ENCODE data around the gene EGR4.

The EGR4 gene

DNA sequence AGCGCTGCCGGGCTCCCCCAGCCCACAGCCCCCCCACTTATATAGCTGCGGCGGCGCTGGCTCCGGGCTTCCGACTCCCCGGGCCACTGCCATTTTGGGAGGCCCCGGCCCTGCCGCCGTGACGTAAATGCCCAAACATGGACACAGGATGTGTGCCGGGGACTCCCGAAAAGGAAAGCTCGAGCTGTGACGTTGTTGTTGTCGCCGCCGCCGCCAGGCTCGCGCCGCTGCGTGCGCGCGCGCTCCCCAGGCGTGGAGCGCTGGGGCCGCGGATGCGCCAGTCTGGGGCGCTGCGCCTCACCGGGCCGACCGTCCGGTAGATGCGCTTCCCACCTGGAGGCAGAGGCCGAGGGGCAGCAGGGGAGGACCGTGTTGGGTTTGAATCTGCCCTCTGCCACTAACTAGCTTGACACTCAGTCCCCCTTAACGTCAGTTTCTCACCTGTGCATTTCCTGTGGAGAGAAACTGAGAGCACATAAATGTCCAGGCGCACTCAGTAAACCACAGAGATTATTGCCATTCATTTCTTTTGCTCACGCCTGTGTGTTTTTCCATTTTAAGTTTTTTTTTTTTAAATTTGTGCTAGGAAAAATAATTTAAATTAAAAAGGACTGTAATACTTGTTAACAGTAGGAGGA is at the start of gene EGR4:
TSS of gene EGR4 (minus strand) at position 15 of the 638 bp plus-strand sequence. CDS start 231 bp downstream, outside the sequence.
- DNase-seq = peak; percentile 95

DNA sequence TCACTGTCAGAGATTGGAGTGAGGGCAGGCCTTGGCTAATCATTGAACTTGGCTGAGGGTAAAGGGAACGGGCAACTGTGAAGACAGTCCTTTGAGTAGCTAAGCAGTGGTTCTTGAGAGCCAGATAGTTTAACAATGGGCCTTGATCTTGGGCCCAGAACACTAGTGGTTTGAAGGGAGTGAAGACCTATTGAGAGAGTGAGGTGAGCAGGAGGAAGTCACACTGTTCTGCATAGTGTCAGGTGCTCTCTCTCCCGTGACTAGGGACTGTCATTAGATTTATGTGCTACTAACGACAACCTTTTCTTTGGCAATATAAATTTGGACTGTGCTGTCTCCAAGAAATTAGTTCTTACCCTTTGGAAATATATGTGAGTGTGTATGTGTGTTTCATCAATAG is 47.7 kb upstream of the EGR4 start:
- DNase-seq = no peak

DNA sequence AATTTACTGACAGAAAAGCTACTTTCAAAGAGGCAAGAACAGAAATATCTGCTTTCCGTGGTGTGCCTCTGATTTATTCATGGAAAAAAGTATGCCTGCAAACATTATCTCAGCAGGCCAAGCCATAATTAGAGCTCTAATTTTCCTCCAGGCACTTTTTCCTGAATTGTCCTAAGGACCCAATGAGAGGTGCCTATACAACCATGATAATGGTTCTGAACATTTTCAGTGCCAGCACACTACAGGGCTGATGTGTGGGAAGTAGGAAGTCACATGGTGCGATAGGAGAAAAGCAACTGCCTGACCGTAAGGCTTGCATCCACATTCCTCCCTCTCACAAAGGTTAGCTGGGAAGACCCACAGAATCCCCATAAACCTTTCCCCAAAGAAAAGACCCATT is 45.9 kb upstream of the EGR4 start:
- DNase-seq = no peak

DNA sequence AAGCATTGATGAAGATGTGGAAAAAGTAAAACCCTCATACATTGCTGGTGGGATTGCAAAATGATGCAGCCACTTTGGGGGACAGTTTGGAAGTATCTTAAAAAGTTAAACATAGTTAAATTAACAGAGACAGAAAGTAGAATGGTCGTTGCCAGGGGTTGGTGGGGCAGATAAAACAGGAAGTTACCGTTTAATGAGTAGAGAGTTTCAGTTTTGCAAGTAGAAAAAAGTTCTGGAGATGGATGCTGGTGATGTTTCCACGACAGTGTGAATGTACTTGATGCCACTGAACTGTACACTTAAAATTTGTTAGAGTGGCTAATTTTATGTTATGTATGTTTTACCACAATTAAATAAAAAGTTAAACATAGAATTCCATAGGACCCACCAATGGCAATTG is 44.5 kb upstream of the EGR4 start:
- DNase-seq = no peak

DNA sequence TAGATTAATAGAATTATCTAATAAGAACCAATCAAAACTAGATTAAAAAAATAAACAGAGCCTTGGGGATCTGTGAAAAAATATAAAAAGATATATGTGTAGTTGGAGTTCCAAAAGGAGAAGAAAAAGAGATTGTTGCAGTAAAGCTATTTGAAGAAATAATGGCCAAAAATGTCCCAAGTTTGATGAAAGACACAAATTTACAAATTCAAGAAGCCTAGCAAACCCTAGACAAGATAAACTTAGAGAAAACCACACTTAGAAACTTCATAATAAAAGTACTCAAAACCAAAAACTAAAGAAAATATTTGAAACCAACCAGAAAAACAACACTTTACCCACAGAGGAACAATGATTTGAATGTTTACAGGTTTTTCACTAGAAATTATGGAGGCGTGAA is 41.3 kb upstream of the EGR4 start:
- no peak for DNase-seq

DNA sequence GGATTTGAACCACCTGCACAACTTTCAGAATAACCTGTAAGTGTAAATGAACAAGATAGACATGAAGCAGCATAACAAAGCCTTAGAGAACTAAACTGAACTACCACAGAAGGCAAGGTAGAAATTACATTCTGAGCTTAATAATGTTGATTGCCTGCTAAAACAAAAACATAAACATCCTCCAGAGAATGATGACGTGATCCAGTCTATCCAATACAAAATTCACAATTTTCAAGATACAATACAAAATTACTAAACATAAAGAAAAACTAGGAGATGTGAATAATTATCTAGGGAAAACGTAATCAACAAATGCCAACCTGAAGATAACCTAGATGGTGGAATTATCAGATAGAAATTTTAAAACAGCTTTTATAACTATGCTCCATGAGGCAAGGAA is 40.7 kb upstream of the EGR4 start:
- no peak for DNase-seq

DNA sequence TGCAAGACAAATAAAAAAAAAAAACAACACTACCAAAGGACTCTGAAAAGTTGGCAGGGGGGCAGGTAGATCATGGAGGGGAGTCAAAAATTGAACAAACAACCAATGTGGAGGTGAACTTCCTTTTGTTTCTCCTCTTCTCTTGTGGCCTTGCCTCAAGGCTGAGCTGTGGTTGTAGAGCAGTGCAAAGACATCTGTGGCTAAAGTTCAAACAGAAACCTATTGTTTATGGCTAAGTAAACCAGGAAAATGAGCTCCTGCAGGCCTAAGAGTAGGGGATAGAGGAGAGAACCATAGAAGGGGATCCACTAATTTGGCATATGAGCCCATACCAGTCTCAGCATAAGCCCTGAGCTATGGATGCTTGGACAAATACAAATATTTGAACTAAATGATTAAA is 40.2 kb upstream of the EGR4 start:
- no peak for DNase-seq

DNA sequence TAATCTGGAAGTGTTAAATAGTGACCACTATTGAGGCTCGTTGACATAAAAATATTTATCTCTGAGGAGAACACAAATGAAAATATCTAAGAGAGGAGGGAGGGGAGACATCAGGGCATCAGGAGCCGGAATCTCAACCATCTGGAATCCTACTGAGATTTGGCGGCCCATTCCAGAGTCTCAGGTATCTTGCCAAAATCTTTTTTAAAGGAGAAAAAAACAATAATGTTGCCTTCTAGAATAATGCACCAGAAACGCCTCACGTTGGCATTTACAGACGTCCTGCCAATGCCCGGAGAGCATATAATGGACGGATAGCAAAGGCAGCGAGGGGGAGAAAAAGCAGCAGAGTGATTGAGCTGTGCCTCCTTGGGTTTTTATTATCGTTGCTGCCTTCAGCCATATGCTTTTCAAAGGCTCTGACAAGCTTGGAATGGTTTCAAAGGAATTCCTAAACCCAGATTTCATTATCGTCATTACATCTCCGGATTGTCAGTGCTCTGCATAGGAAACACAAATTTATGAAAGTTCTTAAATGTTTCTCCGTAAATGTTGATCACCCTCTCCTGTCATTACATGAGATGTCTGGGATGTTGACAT is 30.9 kb upstream of the EGR4 start:
- DNase-seq = no peak

DNA sequence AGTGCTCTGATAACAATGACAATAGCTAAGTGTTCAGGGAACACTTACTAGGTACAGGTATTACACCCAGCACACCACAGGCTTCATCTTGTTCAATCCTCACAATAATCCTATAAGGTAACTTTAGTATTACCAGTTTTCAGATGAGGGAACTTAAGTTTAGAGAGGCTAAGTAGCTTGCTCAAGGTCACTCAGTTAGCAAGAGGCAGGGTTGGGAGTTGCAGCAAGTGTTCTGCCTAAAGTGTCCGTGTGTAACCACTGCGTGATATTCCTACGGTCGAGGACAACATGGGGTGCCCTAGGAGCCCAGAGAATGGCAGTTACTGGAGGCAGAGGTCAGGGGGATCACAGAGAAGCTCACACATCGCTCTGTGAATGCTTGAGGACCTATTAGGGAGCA is 30.2 kb upstream of the EGR4 start:
- DNase-seq = no peak

DNA sequence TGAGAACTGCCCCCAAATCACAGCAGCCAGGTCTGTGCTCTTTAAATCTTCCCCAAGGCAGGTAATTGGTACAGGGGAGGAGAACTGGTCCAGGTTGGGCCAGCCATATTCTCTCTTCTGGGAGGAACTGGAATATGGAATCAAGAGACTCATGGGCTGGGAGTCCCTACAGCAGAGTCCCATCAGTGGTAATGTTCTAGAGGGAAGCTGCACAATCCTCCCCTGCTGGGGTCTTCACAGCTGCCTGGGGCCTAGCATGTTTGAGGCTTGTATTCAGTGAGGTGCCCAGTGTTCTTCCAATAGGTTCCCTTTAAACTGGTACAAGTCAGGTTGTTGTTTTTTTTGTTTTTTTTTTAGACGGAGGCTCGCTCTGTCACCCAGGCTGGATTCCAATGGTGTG is 21.1 kb upstream of the EGR4 start:
- no peak for DNase-seq

DNA sequence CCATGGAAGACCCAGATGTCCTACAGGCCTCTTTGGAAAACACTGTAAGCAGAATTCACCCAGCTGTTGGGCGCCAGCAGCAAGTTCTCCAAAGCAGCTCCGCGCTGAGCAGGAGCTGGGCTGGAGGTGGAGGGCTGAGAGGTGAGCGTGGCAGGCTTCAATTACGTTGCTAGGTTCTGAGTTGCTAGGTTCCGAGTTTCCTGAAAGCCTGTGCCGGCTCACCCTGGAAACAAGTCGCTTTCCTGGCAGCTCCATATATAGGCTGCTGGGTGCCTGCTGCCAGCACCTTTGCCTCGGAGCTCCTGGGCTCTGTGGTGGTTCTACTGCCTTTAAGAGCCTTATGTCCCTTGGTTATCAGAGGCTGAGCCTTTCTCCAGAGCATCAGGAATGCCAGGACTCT is 14.4 kb upstream of the EGR4 start:
- DNase-seq = no peak

DNA sequence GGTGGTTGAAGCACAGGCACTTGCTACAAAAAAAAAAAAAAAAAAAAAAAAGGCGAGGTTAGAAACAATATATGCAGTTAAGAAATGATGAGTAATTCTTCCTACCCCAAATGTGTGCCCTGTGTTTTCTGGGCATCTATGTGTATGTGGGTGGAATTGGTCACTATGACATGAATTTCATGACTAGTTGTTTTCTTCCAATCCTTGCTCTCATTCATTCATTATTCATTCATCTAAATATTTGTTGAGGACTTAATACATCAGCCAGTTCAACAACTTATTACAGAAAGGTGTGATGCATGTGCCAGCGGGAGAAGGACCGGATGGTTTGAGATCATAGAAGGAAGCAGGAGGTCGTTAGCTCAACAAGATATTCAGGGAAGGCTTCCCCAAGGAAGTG is 8.3 kb upstream of the EGR4 start:
- no peak for DNase-seq

DNA sequence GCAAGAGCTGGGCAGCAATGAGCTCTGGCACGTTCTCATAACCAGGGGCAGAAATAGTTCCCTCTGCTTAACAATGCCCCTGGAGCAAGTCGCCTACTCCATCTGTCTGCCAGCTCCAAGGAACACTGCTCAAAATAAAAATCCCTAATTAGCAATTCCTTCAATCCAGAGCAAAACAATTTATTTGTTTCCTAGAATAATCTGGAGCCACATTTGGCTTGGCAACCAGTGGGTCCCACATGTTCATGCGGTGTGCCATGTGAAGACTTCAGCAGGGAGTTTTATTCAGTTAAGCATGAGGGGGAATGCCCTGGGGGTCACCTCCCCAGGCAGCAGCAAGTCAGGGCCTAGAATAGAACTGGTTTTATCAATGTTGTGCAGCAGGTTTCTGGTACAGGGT is 7.6 kb upstream of the EGR4 start:
- DNase-seq = no peak

DNA sequence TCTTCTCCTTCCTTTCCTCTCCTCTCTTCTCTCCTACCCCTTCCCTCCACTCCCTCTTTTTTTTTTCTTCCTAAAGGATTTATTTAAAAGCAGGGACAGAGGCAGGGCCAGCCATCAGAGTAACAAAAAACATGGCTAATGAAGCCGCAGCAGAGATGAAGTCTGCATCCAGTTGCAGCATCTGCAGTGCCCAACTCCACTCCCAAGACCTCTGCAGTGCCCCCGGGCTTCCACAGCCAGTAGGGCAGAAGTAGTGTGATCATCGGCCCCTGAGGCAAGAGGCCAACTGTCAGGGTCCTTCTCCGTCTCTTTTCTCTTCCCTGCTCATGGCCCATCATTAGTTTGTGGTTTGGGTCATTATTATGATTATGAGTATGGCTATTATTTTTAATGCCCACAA is 4.2 kb upstream of the EGR4 start:
- DNase-seq = no peak

DNA sequence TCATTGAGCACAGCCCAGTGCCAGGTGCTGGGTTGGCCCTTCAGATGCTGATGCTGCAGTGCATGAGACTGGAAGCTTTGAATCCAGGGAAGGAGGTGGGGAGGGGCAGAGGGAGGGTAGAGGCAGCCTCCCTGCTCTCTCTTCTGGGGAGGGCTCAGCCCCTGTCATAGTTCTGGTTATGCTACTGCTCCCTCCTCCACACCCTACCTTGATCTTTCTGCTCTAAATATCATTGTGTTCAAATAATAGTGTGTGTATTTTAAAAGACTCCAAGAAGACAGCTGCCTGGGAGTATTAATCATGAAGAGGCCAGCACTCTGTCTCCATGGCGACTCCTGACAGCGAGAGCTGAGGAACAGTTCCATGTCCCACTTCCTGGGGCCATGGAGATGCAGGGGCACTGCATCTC is 3.8 kb upstream of the EGR4 start:
- DNase-seq = no peak

DNA sequence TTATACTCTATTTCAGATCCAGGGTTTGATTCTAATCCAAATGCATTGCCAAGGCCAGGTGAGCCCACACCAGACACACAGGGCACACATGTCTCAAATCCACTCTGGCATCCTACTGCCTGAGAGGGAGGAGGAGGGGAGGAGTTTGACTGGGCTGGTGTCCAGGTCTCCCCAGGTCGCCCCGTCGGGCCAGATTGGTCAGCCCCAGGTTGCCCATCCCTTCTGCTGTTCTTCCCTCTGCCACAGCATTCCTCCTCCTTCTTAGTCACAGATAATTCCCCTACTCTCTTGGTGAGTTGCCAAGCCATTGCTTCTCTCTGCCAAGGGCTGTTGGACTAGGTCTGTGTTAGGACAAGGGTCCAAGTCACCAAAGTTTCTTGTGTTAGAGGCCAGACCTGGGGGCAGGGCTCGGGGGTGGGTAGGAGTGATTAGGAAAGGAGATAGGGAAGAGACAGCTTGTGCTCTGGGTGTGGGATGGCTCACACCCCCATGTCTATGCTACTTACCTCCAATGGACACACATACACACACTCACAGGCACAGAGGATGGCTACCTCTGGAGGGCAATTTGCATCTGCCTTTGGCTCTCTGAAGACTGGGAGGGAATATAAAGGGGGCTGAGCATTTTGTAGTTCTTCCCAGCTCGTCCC is 2.5 kb upstream of the EGR4 start:
- DNase-seq = no peak

DNA sequence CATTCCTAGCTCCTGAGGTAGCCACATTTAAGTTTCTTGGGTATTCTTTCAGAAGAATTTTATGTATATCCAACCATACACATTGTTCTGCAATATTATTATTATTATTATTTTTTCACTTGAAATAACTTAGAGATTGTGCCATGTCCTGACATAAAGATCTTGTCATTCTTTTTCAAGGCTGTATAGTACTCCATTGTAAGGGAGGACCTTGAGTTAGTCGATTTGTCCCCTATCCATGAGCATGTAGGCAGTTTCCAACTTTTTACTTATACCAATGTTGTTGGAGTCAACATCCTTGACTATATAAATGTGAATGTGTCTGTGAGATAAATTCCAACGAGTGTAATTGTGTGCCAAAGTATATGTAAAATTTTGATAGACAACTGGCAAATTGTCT is 891 bp upstream of the EGR4 start:
- DNase-seq = no peak

DNA sequence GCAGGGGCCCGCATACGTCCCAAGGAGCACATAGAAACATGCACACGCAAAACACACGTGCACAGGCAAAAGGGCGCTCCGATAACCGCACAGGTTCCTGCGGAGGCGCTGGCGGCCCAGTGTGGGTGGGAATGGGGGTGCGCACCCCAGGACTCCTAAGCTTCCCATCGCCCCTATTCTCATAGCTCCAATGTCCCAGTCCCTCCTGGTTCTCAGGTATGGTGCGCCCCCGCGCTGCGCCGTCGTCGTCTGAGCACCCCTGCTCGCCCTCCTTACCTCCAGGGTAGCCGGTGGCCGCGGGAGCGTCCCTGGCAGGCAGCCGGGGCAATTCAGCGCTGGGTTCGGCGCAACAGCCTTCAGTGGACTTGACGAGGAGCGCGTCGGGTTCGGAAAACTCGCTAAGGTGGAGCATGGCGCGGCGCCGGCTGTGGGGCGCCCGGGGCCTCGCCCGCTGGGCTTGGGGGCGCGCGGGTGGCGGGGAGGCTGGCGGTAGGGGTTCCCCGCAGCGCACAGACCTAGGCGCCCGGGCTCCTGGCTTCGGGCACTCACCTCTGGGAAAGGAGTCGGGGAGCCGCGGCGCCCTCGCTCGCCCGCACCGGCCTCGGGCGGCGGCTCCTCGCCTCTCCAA is 328 bp downstream of the EGR4 start:
- no peak for DNase-seq

DNA sequence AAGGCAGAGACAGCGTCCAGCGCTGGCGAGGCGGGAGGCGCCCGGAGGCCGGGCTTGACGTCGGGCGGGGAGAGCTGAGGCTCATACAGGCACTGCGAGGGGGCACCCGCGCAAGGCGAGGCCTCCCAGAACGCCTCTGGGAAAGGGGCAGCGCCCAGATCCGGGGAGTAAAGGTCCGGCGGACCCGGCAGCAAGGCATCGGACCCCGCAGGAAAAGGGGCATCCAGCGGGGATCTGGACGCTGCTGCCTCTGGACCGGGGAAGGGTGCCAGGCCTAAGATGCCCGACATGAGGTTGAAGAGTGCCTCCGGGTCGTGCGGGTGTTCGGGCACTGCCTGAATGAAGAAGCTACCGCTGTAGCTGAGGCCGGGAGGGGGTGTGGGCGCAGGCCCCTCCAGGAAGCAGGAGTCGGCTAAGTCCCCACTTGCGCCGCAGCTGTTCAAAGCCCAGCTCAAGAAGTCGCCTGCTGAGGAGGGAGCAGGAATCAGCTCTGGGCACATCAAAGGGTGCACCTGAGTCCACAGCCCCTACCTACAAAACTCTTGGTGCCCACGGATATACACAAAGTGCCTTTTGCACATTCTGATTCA is 937 bp downstream of the EGR4 start:
- no peak for DNase-seq

DNA sequence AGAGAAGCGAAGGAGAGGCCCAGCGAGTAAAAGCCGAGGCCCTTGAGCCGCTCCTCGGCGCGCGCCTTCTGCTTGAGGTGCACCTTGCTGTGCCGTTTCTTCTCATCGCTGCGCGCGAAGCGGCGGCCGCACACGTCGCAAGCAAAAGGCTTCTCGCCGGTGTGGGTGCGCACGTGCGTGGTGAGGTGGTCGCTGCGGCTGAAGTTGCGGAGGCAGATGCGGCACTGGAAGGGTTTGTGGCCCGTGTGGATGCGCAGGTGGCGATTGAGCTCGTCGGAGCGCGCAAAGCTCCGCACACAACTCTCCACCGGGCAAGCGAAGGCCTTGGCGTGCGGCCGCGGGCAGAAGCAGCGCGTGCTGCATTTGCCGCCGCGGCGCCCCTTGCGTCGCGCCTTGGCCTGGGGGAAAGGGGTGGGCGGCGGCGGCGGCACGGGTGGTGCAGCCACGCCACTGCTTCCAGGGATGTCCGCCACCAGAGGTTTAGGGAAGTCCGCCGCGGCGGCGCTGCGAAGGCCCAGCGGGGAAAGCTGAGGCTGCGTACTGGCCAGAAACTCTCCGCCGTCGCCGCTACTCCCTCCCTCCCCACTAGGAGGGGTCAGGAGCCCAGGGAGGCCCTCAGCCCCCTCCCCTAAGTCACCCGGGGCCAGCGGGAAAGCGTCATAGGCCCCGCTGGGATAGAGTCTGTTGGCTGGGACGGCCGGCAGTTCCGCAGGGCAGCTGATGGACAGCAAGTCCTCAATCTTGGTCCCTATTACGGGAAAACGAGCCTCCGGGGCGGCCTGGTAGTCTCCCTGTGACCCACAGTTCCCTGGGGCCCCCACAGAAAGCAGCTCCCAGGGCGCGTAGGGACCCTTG is 1.7 kb downstream of the EGR4 start:
- DNase-seq = no peak

DNA sequence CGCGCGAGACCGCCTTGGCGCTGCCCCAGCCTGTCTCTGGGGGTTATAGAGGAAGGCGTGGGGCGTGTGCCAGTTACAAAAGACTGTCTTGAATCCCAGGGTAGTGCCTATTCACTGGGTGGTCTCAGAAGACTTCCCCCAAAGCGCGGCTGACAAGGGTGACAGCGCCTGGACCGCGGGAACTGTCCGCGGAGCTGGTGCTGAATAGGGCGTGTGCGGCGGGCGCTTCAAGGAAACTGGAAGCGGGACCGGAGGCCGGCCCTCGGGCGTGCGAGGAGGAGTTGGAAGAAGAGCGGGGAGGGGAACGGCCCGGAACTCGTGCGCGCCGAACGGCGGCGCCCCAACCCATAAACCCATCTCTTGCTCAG is 2.3 kb downstream of the EGR4 start:
- peak; percentile 60 for DNase-seq

DNA sequence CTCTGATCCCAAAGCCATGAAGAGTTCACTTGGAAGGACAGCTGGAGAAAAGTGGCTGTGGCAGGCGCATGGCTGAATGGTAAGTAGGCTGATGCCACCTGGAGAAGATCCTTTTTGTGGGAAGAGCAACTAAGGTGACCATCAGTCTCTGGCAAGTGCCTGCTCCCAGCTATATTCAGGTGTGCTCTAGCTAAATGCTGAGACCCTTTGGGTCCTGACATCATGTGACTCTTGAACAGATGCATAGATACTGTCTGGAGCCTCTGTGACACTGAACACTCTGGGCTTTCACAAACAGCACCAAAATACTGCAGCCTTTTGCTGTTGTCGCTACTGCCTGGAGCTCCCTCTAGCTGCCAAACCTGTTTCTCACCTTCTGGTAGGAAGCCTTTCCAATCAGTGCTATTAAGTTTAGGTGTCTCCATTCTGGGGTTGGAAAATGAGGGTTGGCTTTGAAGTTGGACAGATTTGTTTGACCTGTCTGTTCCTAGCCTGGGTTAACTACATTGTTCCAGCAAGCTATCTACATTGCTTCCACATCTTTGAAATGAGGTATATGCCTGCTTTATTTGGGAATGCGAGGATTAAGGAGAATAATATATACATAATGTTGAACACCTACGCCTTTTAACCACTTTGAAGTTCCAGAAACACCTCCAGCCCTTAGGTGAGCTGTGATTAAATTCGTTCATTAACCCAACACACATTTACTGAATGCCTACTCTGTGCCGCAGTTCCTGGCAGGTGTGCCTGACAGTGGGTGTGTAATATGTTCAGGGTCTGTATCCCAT is 3.1 kb downstream of the EGR4 start:
- DNase-seq = peak; percentile 66

Measured in CD4-positive, alpha-beta T cell treated with Interleukin-10 for 1 hour (primary cell).